Kasumi-1 (cell line): ENCODE data around the gene CHST4.
A peak's percentile ranks its signal among the peaks of the same experiment; 100 is the strongest.
"Not testable (repeated sequence)": the region's sequence is repeated elsewhere in the genome, so short reads cannot be mapped to it uniquely, and the experiment has no call there.

ENCODE experiments used
- DNase-seq, 2 experiments: peaks; one replicate each; lab custom pipeline; 2025; lab: John Stamatoyannopoulos, UW

The CHST4 gene

GRCh38 chr16:71526111-71526631 lies at the start of gene CHST4:
Gene CHST4 (plus strand): TSS chr16:71526426. CDS start chr16:71536678, 10,252 bp downstream.
- DNase-seq = peak; percentile 71 to 75

- DNase-seq = no peak
Observed at GRCh38 chr16:71476457-71477124, 49.6 kb upstream of the CHST4 start.

GRCh38 chr16:71479420-71479819 lies 46.8 kb upstream of the CHST4 start:
- peak; percentile 52 to 56 for DNase-seq

GRCh38 chr16:71480956-71481355 lies 45.3 kb upstream of the CHST4 start:
- no peak for DNase-seq

GRCh38 chr16:71482569-71482968 lies 43.7 kb upstream of the CHST4 start:
- DNase-seq = no peak

- DNase-seq = peak; percentile 91 to 94
Observed at GRCh38 chr16:71484006-71484893, 42.0 kb upstream of the CHST4 start.

GRCh38 chr16:71489122-71489521 lies 37.1 kb upstream of the CHST4 start, which contains the start of gene ZNF19:
Gene ZNF19 (minus strand): TSS chr16:71489324. CDS start chr16:71482114, 7,210 bp downstream.
- DNase-seq = no peak

GRCh38 chr16:71490361-71490760 lies 35.9 kb upstream of the CHST4 start:
- no peak for DNase-seq

GRCh38 chr16:71491054-71491453 lies 35.2 kb upstream of the CHST4 start:
- DNase-seq = no peak

- no peak for DNase-seq
Observed at GRCh38 chr16:71492786-71493185, 33.4 kb upstream of the CHST4 start.

- no peak for DNase-seq
Observed at GRCh38 chr16:71493213-71493612, 33.0 kb upstream of the CHST4 start.

- DNase-seq = no peak
Observed at GRCh38 chr16:71498031-71498430, 28.2 kb upstream of the CHST4 start.

- peak; percentile 79 to 89 for DNase-seq
Observed at GRCh38 chr16:71499775-71500364, 26.4 kb upstream of the CHST4 start.

- DNase-seq = no peak
Observed at GRCh38 chr16:71500964-71501363, 25.3 kb upstream of the CHST4 start.

GRCh38 chr16:71501547-71501946 lies 24.7 kb upstream of the CHST4 start:
- peak; percentile 4 to 6 for DNase-seq

- DNase-seq = not testable (repeated sequence)
Observed at GRCh38 chr16:71504051-71504450, 22.2 kb upstream of the CHST4 start.

GRCh38 chr16:71504901-71505300 lies 21.3 kb upstream of the CHST4 start:
- DNase-seq = no peak

GRCh38 chr16:71507061-71507460 lies 19.2 kb upstream of the CHST4 start:
- no peak for DNase-seq

- no peak for DNase-seq
Observed at GRCh38 chr16:71513302-71513701, 12.9 kb upstream of the CHST4 start.

GRCh38 chr16:71514476-71514875 lies 11.8 kb upstream of the CHST4 start:
- no peak for DNase-seq

GRCh38 chr16:71515026-71515425 lies 11.2 kb upstream of the CHST4 start:
- DNase-seq = no peak

GRCh38 chr16:71520550-71520949 lies 5.7 kb upstream of the CHST4 start:
- DNase-seq = no peak
